Measurements from ENCODE around the gene HNRNPUL1.

- no peak for TF ChIP-seq RAD21 (IDR thresholded peaks at IDR 0.05; ENCODE audit: low read depth)
- TF ChIP-seq TAF1 (IDR thresholded peaks at IDR 0.05; ENCODE audit: low read depth) = no peak
- TF ChIP-seq REST (IDR thresholded peaks at IDR 0.05; ENCODE audit: low read depth) = no peak
- no peak for TF ChIP-seq EP300 (IDR thresholded peaks at IDR 0.05; ENCODE audit: borderline replicate concordance)
Measured at GRCh38 chr19:41276231-41276630, 12.1 kb downstream of the HNRNPUL1 start.
